GM18511 (cell line): ENCODE data around the gene BMP6.

Experiments used
- ATAC-seq: cut with Tn5 transposase; IDR thresholded peaks from one replicate; pipeline ENCODE4 v1.9.1; 2021; ENCODE audit warnings: mild to moderate bottlenecking, moderate library complexity; ENCODE audit not compliant: unreplicated experiment

BMP6 gene

GRCh38 chr6:7719364-7719850 is 6.5 kb upstream of the BMP6 start:
- ATAC-seq: no peak

- ATAC-seq: no peak
These were observed 5.6 kb upstream of the BMP6 start for GRCh38 chr6:7720346-7720745.

GRCh38 chr6:7721649-7722048 is 4.2 kb upstream of the BMP6 start:
- ATAC-seq: no peak

GRCh38 chr6:7723041-7723447 is 2.9 kb upstream of the BMP6 start:
- no peak for ATAC-seq

GRCh38 chr6:7723554-7723953 is 2.3 kb upstream of the BMP6 start:
- no peak for ATAC-seq

GRCh38 chr6:7725412-7725811 is 487 bp upstream of the BMP6 start:
- no peak for ATAC-seq

- ATAC-seq: peak; percentile 26
These were observed 652 bp downstream of the BMP6 start for GRCh38 chr6:7726416-7727085.

GRCh38 chr6:7727086-7727945 is 1.4 kb downstream of the BMP6 start:
- ATAC-seq: peak; percentile 8

- ATAC-seq: peak; percentile 34
These were observed 2.3 kb downstream of the BMP6 start for GRCh38 chr6:7727946-7728854.

- ATAC-seq: no peak
These were observed 3.1 kb downstream of the BMP6 start for GRCh38 chr6:7728855-7729590.

GRCh38 chr6:7730001-7730783 is 4.3 kb downstream of the BMP6 start:
- ATAC-seq: no peak

- no peak for ATAC-seq
These were observed 4.9 kb downstream of the BMP6 start for GRCh38 chr6:7730784-7731227.

GRCh38 chr6:7731294-7731693 is 5.4 kb downstream of the BMP6 start:
- no peak for ATAC-seq

- no peak for ATAC-seq
These were observed 6.3 kb downstream of the BMP6 start for GRCh38 chr6:7732228-7732627.

- ATAC-seq: no peak
These were observed 8.9 kb downstream of the BMP6 start for GRCh38 chr6:7734707-7735383.

GRCh38 chr6:7737106-7737505 is 11.2 kb downstream of the BMP6 start:
- no peak for ATAC-seq

- no peak for ATAC-seq
These were observed 12.0 kb downstream of the BMP6 start for GRCh38 chr6:7737867-7738266.

- no peak for ATAC-seq
These were observed 16.4 kb downstream of the BMP6 start for GRCh38 chr6:7742223-7742785.

GRCh38 chr6:7745942-7746341 is 20.0 kb downstream of the BMP6 start:
- no peak for ATAC-seq
